GM21528 (cell line): ENCODE measurements around the gene PLN.

ENCODE experiments used
- ATAC-seq: cut with Tn5 transposase; IDR thresholded peaks from one replicate; pipeline ENCODE4 v1.9.1; 2021; ENCODE audit warnings: mild to moderate bottlenecking, moderate library complexity; ENCODE audit not compliant: unreplicated experiment, low FRiP score

The PLN gene

GRCh38 chr6:118536478-118536877 is 11.6 kb upstream of the PLN start:
- ATAC-seq: no peak

GRCh38 chr6:118537574-118537973 is 10.5 kb upstream of the PLN start:
- no peak for ATAC-seq

- ATAC-seq: no peak
These were observed 5.7 kb upstream of the PLN start for GRCh38 chr6:118542184-118542952.

- ATAC-seq: no peak
These were observed 4.0 kb upstream of the PLN start for GRCh38 chr6:118544105-118544504.

- no peak for ATAC-seq
These were observed 1.8 kb upstream of the PLN start for GRCh38 chr6:118546164-118546879.

GRCh38 chr6:118546880-118547218 is 1.2 kb upstream of the PLN start:
- no peak for ATAC-seq

- no peak for ATAC-seq
These were observed 517 bp downstream of the PLN start for GRCh38 chr6:118548613-118549012.

- peak; percentile 82 for ATAC-seq
These were observed 3.3 kb downstream of the PLN start for GRCh38 chr6:118551063-118552053.

- no peak for ATAC-seq
These were observed 5.0 kb downstream of the PLN start for GRCh38 chr6:118553132-118553531.

- ATAC-seq: no peak
These were observed 6.6 kb downstream of the PLN start for GRCh38 chr6:118554698-118555097.

- ATAC-seq: peak; percentile 79
These were observed 10.5 kb downstream of the PLN start for GRCh38 chr6:118558464-118559217.

GRCh38 chr6:118559659-118560058 is 11.6 kb downstream of the PLN start:
- peak; percentile 46 for ATAC-seq

GRCh38 chr6:118562248-118562647 is 14.2 kb downstream of the PLN start:
- no peak for ATAC-seq

GRCh38 chr6:118562959-118563358 is 14.9 kb downstream of the PLN start:
- ATAC-seq: no peak

GRCh38 chr6:118565311-118565960 is 17.3 kb downstream of the PLN start:
- ATAC-seq: peak; percentile 98

GRCh38 chr6:118567974-118568373 is 19.9 kb downstream of the PLN start:
- no peak for ATAC-seq

- ATAC-seq: no peak
These were observed 21.4 kb downstream of the PLN start for GRCh38 chr6:118569498-118569897.

- no peak for ATAC-seq
These were observed 23.0 kb downstream of the PLN start for GRCh38 chr6:118571121-118571520.

- ATAC-seq: no peak
These were observed 26.2 kb downstream of the PLN start for GRCh38 chr6:118574051-118574865.
